Left lobe of liver (tissue), 2 donors: ENCODE measurements around the gene AGBL4. TPM values are rescaled to one million over a fixed set of nuclear protein-coding genes. Genes with fewer than 3 reads are reported as not detected.
"Not testable (repeated sequence)": the region's sequence is repeated elsewhere in the genome, so short reads cannot be mapped to it uniquely, and the experiment has no call there.

ENCODE experiments used
- ATAC-seq: fragments of 200-7000 bp; cut with Tn5 transposase; one replicate; pipeline ENCODE4 v1.9.1; 2020; ENCODE audit warnings: mild to moderate bottlenecking, moderate library complexity
- DNase-seq: peaks from one replicate; pipeline ENCODE4 v3.0.0-alpha.2; 2020; ENCODE audit warnings: low spot score
- total RNA-seq: library from RNA; stranded (reverse); gene quantifications from one replicate; pipeline ENCODE4 v1.2.1, GENCODE V29; 2021
- donor health status: DM: no; HTN: no; CAD: no; lungs with moderate emphysema.
- donor health status: DM: no; HTN: yes; CAD: no.

AGBL4 gene
- total RNA-seq, 1 donor from 2014 or later: 2.2 TPM

DNA sequence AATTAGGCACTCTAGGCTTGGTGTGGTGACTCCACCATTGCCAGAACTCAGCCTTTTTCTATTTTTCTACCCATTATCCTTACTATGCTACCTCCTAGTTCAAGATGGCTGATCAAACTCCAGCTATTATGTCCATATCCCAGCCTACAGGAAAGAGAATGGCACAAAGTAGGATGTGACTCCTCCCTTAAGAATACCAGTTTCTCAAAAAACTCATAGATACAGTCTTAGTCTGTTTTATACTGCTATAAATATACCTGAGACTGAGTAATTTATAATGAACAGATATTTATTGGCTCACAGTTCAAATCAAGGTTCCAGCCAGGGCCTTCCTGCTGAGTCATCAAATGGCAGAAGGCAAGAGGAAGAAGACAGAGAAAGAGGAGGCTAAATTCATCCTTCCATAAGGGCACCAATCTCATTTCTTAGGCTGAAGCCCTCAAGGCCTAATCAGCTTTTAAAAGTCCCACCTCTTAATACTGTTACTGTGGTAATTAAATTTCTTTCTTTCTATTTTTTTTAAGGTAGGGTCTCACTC, 704.3 kb downstream of the AGBL4 start:
- DNase-seq (no peak), ATAC-seq (no peak)

DNA sequence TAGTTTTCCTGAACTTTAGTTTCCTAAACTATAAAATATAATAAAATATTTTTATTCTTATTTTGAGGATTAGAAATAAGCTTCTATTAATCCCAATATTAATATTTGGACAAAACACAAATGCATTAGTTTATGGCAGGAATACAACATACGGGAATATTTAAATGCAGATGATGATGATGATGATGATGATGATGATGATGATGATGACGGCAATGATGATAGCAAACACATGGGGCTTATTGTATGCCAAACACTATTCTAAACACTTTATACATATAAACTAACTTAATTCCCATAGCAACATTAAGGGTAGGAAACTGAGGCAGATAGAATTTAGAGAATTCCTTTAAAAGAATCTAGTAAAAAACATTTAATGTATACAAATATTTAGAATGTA, 705.5 kb downstream of the AGBL4 start:
- DNase-seq: no peak
- no peak for ATAC-seq

DNA sequence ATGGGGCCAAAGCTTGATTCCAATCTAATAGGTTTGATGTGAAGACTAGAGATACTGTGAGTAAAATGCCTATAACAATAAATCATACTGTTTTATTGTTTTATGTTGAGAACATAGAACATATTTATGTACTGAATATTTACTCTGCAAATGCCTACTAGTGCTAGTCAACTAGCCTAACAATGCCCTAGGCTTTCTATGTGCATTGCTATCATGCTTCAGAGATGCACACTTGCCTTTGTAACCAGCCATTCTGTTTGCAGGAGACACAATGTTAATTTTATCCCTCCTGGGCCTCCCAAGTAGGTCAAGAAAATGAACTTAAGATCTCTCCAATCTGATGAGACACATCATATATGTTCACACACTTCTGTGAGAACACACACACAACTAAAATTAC, 716.3 kb downstream of the AGBL4 start:
- no peak for ATAC-seq
- no peak for DNase-seq

DNA sequence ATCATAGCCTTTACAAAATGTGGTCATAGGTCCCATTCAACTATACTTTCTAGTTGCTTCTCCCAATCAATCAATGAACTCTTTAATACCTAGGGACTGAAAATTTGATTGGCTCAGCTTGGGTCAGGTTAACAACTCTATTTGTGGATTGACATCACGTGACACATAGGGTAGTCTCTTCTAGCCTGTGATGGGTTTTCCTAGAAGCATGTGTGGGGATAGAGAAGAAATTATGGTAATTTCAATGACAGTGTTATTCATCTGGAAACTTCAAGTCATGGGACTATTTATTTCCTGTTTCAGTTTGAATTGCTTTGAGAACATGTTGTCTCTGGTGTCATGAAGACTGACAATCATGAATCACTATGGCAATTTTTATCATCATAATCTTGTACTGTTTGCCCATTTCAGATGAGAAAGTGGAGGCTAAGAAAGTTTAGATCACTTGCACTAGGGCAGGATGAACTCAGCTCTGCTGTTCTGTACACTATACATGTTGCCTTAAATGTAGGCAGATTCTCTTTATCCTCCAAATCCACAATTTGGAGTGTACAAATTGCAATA, 717.2 kb downstream of the AGBL4 start:
- no peak for DNase-seq
- ATAC-seq: no peak

DNA sequence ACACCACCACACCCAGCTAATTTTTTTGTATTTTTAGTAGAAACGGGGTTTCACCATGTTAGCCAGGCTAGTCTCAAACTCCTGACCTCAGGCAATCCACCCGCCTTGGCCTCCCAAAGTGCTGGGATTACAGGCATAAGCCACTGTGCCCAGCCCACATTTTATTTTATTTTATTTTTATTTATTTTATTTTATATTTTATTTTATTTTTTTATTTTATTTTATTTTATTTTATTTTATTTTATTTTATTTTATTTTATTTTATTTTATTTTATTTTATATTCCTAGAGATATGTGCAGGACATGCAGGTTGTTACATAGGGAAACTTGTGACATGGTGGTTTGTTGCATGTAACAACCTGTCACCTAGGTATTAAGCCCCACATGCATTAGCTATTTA, 721.4 kb downstream of the AGBL4 start:
- not testable (repeated sequence) for DNase-seq, ATAC-seq

DNA sequence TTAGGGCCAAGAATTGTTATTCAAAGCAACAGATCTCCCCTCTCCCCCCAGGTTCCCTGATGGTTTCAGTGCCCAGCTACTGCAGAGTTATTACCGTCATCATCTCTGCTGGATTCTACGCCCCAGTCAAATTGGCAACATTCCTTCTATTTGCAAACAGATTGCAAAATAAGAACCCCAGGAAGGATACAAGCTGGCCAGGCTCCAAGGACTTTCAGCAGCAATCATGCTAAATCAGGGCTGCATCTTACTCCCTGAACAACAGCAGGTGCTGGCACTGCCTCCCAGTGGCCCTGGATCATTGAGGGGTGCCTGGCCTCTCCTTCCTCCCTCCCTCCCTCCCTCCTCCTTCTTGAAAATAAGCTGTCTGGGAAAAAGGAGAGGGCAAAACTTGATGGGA, 725.5 kb downstream of the AGBL4 start:
- DNase-seq (peak; percentile 54), ATAC-seq (peak; percentile 72)

DNA sequence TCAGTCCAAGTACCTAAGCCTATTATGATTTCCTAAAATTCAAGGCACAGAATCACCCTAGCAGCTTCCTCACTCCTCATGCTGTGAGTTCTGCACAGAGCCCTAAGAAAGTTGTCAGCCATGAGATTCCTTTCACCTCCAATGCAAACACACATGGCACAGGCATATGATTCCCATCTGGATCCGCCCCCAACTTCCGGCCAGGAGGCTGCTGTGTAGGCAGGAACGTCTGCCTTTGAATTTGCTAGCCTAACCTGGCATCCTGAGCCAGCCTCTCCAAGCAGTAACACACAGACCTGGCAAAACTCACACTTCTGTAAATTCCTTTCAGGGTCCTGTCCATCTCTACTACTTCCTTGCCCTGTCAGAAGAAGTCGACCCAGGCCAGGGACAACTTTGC, 726.0 kb downstream of the AGBL4 start:
- no peak for ATAC-seq
- DNase-seq: no peak

DNA sequence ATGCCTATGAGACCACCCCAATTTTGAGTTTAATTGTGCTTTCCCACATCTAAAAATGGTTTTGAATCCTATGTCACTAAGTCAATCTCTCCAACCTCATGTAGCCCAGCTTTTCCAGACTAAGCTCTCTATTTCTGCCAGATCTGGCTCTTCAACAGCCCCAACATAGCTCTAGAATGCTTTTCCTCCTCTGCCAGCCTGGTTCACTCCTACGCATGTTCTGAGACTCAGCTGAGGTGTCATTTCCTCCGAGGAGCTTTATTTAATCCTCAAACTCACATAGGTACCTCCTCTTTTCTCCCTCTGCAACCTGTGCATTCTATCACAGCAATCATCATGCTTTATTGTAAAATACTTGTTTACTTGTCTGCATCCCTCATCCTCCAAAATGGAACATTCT, 729.2 kb downstream of the AGBL4 start:
- DNase-seq: no peak
- ATAC-seq: no peak

DNA sequence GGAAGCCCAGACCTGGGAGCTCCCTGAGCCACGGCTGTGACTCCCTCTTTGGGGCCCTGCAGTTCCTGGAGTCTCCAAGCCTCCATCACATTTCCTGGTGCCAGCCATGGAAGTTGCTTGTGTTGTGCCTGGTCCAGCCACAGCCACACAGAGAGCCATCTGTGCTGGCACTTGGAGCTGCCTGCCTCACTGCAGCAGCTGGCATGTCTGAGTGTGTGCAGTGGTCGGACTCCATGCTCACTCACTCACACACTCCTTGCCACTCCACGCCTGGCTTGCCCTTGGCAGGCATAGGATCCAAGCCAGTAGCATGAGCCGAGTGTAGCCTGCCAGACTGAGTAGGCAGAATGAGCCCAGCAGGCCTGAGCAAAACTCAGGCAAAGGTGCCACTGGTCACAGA, 730.7 kb downstream of the AGBL4 start:
- DNase-seq (no peak), ATAC-seq (no peak)

DNA sequence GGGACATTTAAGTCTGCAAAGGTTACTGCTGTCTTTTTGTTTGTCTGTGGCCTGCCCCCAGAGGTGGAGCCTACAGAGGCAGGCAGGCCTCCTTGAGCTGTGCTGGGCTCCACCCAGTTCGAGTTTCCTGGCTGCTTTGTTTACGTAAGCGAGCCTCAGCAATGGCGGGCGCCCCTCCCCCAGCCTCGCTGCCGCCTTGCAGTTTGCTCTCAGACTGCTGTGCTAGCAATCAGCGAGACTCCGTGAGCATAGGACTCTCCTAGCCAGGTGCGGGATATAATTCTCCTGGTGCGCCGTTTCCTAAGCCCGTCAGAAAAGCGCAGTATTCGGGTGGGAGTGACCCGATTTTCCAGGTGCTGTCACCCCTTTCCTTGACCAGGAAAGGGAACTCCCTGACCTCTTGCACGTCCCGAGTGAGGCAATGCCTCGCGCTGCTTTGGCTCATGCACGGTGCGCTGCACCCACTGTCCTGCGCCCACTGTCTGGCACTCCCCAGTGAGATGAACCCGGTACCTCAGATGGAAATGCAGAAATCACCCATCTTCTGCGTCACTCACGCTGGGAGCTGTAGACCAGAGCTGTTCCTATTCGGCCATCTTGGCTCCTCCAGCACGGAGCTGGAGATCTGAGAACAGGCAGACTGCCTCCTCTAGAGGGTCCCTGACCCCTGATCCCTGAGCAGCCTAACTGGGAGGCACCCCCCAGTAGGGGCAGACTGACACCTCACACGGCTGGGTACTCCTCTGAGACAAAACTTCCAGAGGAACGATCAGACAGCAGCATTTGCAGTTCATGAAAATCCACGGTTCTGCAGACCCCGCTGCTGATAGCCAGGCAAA, 766.3 kb downstream of the AGBL4 start:
- not testable (repeated sequence) for DNase-seq, ATAC-seq

DNA sequence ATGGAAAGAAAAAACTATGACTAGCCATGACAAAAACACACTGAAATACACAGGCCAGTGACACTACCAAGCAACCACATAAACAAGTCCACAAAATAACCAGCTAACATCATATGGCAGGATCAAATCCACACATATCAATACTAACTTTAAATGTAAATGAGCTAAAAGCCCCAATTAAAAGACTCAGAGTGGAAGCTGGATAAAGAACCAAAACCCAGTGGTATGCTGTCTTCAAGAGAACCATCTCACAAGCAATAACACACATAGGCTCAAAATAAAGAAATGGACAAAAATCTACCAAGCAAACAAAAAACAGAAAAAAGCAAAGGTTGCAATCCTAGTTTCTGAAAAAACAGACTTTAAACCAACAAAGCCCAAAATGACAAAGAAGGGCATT, 770.8 kb downstream of the AGBL4 start:
- ATAC-seq (no peak), DNase-seq (no peak)

DNA sequence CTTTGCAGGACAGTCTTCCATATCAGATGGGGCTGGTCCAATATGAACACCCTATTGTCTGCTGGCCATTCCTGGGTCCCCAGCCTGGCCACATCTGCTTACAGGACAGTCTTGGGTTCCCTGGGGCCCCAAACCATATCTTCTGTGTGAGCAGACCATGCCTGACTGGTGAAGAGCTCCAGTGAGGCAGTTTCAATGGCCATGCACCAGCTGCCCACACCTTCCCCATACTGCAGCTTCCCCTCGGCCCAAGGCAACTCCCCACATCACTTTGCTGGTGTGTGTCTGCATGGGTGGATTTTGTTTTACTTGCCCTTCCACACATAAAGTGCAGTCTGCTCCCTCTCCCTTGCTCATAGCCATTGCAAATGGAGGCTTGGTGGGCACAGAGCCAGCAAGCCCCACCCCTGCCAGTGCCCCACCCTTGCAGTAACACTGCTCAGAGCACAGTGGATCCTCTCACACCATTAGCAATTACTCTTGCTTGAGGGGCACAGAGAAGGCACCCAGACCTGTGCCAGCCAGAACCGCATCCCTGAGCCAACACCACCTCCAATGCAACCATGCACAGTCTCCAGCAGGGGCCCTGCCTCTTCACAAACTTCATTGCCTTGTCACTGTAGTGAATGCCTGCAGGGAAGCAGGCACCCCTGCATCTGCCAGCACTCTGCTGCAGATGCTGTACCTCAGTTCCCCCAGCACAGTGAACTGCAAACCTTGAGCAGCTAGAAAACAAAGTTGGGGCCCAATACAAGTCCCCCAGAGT, 772.6 kb downstream of the AGBL4 start:
- DNase-seq: no peak
- no peak for ATAC-seq

DNA sequence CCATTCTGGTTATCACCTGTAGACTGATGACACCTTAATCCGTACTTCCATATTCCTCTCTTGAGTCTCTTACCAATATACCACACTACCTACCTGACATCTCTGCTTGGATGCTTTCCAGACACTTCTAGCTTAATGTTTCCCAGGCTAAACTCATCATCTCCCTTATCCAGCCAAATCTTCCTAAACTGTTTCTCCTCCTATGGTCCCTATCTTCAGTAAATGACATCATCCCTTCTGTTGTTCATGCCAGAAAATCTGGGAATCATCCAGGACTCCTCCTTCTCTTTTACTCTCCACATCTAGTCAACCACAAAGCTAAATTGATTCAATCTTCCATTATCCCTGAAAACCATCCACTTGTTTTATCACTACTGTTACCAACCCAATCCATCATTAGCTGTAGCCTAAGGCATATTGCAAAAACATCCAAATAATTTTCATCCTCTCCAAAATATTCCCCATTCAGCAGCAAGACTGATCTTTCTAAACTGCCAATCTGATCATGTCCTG, 783.0 kb downstream of the AGBL4 start:
- ATAC-seq (no peak), DNase-seq (no peak)

DNA sequence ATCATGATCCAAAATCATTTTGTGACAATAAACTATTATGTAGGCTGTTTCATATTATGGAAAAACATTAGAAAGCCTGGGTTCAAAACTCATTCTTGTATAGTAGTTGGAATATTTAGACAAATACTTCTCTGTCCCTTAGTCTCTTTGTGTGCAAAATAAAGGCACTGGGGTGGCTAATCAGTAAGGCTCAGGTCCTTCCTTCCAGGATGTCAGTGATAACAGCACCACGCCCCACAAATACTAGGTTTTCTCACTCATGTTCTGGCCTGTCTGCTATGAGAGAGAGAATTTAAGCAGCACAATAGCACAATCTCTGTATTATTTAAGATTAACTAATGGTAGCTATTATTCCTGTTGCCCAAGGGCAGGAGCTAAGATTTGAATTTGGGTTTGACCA, 788.8 kb downstream of the AGBL4 start:
- no peak for ATAC-seq
- DNase-seq: no peak

DNA sequence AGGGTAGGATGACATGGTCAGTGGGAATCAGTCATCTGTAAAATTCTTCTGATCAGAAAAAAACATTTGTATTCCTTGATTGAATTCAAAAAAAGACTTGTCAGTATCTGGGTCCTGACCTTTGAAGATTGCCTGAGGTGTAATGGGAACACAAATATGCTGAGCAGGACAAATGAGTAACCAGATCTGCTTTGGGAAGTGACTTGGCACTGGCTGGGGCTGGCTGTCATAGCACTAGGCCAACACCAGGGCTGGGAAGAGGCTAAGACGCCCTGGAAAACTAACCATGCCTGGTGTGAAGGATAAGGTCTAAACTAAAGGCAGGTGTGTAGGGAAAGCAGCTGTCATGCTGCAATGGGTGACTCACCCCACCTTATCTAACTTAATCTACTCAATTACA, 794.2 kb downstream of the AGBL4 start:
- no peak for DNase-seq
- ATAC-seq: peak; percentile 49

DNA sequence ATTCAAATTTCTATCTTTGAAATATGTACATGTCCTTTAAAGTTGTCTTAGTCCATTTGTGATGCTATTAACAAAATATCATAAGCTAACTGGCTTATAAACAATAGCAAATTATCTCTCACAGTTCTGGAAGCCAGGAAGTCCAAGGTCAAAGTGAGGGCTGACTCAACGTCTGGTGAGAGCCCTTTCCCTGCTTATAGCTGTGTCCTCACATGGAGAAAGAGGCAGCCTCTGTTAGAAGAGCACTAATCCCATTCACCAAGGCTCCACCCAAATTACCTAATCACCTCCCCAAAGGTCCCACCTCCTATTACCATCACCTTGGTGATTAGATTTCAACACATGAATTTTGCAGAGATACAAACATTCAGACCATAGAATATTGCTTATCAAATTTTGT, 797.0 kb downstream of the AGBL4 start:
- DNase-seq (no peak), ATAC-seq (no peak)

DNA sequence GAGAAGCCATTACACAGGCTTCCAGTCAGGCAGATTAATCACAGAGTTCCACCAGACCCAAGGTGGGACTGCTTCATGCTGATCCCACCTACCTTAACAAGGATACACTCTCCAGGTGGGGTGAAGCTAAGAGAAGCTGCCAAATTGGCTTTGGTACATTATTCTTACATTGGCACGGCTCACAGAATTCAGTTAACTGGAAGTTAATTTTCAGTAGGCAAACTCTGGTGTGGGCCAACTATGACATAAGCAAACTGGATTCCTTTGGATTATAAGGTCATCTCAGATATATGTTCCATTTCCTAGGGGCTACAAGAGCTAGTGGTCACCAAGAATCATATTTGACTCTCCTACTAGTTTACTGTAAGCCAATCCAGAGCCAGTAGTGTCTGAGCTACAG, 798.3 kb downstream of the AGBL4 start:
- DNase-seq (no peak), ATAC-seq (peak; percentile 72)

DNA sequence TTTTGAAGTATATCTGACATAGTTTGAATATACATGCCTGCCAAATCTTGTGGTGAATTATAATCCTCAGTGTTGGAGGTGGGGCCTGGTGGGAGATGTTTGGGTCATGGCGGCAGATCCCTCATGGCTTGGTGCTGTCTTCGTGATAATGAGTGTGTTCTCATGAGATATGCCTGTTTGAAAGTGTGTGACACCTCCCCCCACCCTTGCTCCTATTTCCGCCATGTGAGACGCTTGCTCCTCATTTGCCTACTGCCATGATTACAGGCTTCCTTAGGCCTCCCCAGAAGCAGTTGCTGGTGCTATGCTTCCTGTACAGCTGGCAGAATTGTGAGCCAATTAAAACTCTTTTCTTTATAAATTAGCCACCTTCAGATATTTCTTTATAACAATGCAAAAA, 810.5 kb downstream of the AGBL4 start:
- no peak for DNase-seq
- no peak for ATAC-seq

DNA sequence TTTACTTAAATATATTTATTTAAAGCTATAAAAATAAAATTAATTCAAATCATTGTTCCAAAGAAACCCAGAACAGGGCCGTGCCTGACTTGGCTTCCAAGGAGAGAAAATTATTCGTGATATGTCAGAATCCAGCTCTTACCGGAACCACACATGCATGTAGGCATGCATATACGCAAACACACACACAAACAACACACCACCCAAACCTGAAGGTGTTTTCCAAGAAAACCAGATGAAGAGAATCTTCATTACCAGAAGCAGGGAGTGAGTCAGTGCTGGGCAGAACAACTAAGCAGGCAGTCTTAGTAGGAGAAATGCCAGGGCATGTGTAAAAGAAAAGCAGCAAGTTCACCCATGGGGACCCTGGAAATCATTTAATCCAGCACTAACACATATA, 815.0 kb downstream of the AGBL4 start:
- ATAC-seq: no peak
- DNase-seq: no peak

DNA sequence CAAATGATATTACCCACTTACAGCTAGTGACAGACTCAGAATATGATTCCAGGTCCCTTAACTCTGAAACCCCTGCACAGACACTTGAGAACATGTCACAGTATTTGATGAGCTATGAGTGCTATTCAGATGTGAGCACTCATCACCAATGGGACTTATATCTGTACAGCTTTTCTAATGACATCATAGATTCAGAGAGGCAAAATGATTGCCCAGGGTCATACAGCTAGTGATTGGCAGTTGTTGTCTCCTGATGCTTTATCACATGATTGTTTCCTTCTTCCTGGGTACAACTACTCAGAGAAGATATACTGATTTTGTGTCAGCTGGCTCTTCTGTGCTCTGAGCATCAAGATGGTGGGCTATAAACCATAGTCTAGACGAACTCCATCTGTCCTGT, 819.0 kb downstream of the AGBL4 start:
- no peak for ATAC-seq

DNA sequence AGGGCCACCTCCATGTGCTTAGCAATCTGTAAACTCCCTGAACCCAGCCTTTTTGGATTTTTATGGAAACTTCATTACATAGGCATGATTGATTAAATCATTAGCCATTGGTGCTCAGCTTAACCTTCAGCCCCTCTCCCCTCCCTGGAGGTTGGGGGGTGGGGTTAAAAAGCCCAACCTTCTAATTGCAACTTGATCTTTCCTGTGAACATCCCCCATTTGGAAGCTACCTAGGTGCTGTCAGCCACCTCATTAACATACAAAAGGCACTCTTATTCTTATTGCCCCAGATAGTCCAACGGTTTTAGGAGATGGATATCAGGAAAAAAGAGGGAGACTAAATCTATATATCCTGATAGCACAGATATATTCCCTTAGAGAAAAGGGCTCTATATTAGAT, 823.0 kb downstream of the AGBL4 start:
- ATAC-seq (no peak), DNase-seq (no peak)

More for the DNA sequence above, 819.0 kb downstream of the AGBL4 start:
- no peak for DNase-seq

DNA sequence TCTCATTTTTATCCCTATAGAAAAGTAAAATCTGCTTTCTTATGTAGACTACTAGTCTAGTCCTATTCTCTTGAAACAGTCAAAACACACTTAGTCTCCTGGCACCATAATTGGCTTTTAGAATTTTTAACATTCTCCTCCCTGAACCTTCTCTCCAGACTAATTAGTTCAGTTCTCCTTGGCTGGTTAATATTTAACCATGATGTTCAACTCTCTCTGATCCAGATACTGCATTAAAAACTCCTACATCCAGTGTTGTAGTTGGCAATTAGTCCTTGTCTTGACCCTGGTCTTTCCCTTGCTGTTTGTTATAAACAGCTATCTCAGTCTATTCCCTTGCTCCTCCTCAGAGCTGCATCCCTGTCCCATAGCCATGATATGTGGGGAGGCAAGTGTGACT, 824.2 kb downstream of the AGBL4 start:
- no peak for DNase-seq
- no peak for ATAC-seq
